Mucosa of descending colon (tissue), 3 donors: ENCODE measurements around the gene LMO1. TPM values are rescaled to one million over a fixed set of nuclear protein-coding genes. Genes with fewer than 3 reads are reported as not detected.
A peak's percentile ranks its signal among the peaks of the same experiment; 100 is the strongest.

Experiments used
- ATAC-seq: fragments of 200-7000 bp; cut with Tn5 transposase; one replicate; pipeline ENCODE4 v1.9.1; 2020; ENCODE audit warnings: mild to moderate bottlenecking, moderate library complexity
- DNase-seq, 3 donors: peaks; one replicate each; pipeline ENCODE4 v3.0.0-alpha.2; 2020
- H3K36me3 ChIP-seq: fragments of 200-600 bp; one replicate; pipeline ENCODE4 v1.8.0; 2021; ENCODE audit warnings: low read depth, mild to moderate bottlenecking
- H3K4me1 ChIP-seq: fragments of 200-600 bp; one replicate; pipeline ENCODE4 v1.8.0; 2021; ENCODE audit warnings: low read depth, mild to moderate bottlenecking
- H3K4me3 ChIP-seq: fragments of 200-600 bp; one replicate; pipeline ENCODE4 v1.8.0; 2021; ENCODE audit warnings: mild to moderate bottlenecking
- H3K9me3 ChIP-seq: fragments of 200-600 bp; one replicate; pipeline ENCODE4 v1.8.0; 2021; ENCODE audit warnings: mild to moderate bottlenecking
- CTCF ChIP-seq: fragments of 200-600 bp; IDR thresholded peaks from one replicate; pipeline ENCODE4 v1.8.0; 2022; ENCODE audit warnings: antibody characterized with exemption, mild to moderate bottlenecking
- intact Hi-C, 2 donors: fragments of 100-400 bp; cut with DNase I in 1 of 2; cut with micrococcal nuclease in 1 of 2; formaldehyde crosslinking; loops; one replicate each; pipeline versions ENCODE4 v1.11.0 to v1.11.1; 2022; cut with DNase I, micrococcal nuclease
- total RNA-seq, 3 donors: library from RNA; stranded (reverse); fragmentation: NEBNext Ultra II Directional in 2 of 3; extraction: Animal tissue kit (Norgen Biotek cat#: 25700) in 2 of 3; gene quantifications; one replicate each; pipeline versions ENCODE4 v1.2.1 to v1.2.4, GENCODE V29; 2021 to 2023
- donor health status: DM: no; HTN: no; CAD: no; lungs with moderate emphysema.
- donor health status: DM: no; HTN: no; CAD: no.
- donor health status: DM: no; HTN: yes; CAD: no.

The LMO1 gene
- total RNA-seq, 3 donors from 2014 or later = 0.70 TPM; not detected in 2

DNA sequence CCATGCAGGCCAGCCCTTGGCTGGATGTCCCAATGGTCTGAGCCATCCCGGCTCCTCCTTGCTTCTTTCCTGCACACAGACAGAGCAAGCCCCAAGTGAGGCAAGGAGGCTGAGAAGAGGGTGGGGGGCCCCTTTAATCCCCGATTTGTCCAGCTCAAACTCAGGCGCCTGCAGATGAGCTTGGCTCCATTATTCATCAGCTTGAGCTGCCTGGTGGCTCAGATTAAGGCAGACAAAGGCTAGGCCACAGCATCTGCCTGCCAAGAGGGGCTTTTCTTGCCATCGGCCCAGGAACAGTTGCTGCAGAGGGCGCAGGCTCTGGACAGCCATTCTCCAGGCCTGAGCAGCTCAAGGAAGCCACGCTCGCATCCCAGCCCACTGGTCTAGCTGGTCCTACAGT is 35.4 kb downstream of the LMO1 start:
- Histone ChIP-seq H3K9me3 (no peaks in the 10 kb centered on the region), H3K4me1 (no peaks in the 10 kb centered on the region), H3K4me3 (no peak overlapping the region), H3K36me3 (no peaks in the 10 kb centered on the region)
- no peak for ATAC-seq
- TF ChIP-seq CTCF = no peak
- intact Hi-C loops = loop anchor here (5.0 kb wide), 2 partner anchors 34 to 339 kb away; partner anchors contain the start of gene LMO1 (in 1 of the 2)
- no peak for DNase-seq

GRCh38 chr11:8227156-8228152 is 36.2 kb downstream of the LMO1 start:
- H3K4me3 ChIP-seq = no peak overlapping the region
- H3K36me3 ChIP-seq = no peaks in the 10 kb centered on the region
- peak; percentile 54 for ATAC-seq
- no peak for DNase-seq
- H3K4me1 ChIP-seq = no peaks in the 10 kb centered on the region
- intact Hi-C loops = loop anchor here (5.0 kb wide), 2 partner anchors 35 to 340 kb away; partner anchors contain the start of gene LMO1 (in 1 of the 2)
- H3K9me3 ChIP-seq = no peaks in the 10 kb centered on the region
- no peak for TF ChIP-seq CTCF

GRCh38 chr11:8225589-8226036 is 38.1 kb downstream of the LMO1 start:
- ATAC-seq (peak; percentile 21), DNase-seq (peak in 2 of 3 donors; percentile 75 to 82)
- peak; percentile 70 for TF ChIP-seq CTCF
- no peaks in the 10 kb centered on the region for H3K9me3 ChIP-seq
- H3K4me3 ChIP-seq = no peak overlapping the region
- H3K4me1 ChIP-seq = peaks cover 3% of the 10 kb centered on the region
- intact Hi-C loops = loop anchor here (5.0 kb wide), 2 partner anchors 37 to 342 kb away; partner anchors contain the start of gene LMO1 (in 1 of the 2)
- H3K36me3 ChIP-seq = no peaks in the 10 kb centered on the region

- ATAC-seq = no peak
- Histone ChIP-seq H3K4me1 (peaks cover 3% of the 10 kb centered on the region), H3K36me3 (no peaks in the 10 kb centered on the region), H3K4me3 (no peak overlapping the region), H3K9me3 (no peaks in the 10 kb centered on the region)
- TF ChIP-seq CTCF = no peak
- intact Hi-C loops = loop anchor here (5.0 kb wide), 2 partner anchors 38 to 343 kb away; partner anchors contain the start of gene LMO1 (in 1 of the 2)
- DNase-seq = no peak
Measured at GRCh38 chr11:8224711-8225110, 39.0 kb downstream of the LMO1 start.

- H3K36me3 ChIP-seq = no peaks in the 10 kb centered on the region
- DNase-seq (peak in 2 of 3 donors; percentile 61 to 68), ATAC-seq (peak; percentile 77)
- intact Hi-C loops = no loop called here
- H3K4me3 ChIP-seq = no peak overlapping the region
- no peaks in the 10 kb centered on the region for H3K9me3 ChIP-seq
- peaks cover 3% of the 10 kb centered on the region for H3K4me1 ChIP-seq
- TF ChIP-seq CTCF = no peak
Measured at GRCh38 chr11:8224161-8224591, 39.5 kb downstream of the LMO1 start.
